ENCODE measurements around the gene CAPN5.

DNA sequence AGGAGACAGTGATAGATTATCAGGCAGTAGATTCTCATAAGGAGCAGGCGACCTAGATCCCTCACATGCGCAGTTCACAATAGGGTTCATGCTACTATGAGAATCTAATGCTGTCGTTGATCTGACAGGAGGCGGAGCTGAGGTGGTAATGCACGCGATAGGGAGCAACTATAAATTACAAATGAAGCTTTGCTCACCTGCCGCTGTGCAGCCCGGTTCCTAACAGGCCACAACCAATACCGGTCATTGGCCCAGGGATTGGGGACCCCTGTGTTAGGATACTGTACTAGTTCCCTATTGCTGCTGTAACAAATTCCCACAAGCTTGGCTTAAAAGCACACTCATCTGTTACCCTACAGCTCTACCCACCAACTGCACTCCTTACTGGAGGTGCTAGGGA is 21.9 kb upstream of the CAPN5 start:
- TF ChIP-seq, protein P1, sequence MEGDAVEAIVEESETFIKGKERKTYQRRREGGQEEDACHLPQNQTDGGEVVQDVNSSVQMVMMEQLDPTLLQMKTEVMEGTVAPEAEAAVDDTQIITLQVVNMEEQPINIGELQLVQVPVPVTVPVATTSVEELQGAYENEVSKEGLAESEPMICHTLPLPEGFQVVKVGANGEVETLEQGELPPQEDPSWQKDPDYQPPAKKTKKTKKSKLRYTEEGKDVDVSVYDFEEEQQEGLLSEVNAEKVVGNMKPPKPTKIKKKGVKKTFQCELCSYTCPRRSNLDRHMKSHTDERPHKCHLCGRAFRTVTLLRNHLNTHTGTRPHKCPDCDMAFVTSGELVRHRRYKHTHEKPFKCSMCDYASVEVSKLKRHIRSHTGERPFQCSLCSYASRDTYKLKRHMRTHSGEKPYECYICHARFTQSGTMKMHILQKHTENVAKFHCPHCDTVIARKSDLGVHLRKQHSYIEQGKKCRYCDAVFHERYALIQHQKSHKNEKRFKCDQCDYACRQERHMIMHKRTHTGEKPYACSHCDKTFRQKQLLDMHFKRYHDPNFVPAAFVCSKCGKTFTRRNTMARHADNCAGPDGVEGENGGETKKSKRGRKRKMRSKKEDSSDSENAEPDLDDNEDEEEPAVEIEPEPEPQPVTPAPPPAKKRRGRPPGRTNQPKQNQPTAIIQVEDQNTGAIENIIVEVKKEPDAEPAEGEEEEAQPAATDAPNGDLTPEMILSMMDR (IDR thresholded peaks at IDR 0.05 in 8 of 11, conservative IDR thresholded peaks at IDR 0.05 in 3 of 11), result no peak
- TF ChIP-seq POLR2AphosphoS5 (IDR thresholded peaks at IDR 0.05), result no peak
